ENCODE measurements around the gene JARID2.

- no peak for TF ChIP-seq CTCF (IDR thresholded peaks at IDR 0.05; ENCODE audit: insufficient read depth, low read depth, low read length)
- TF ChIP-seq EZH2 (IDR thresholded peaks at IDR 0.05; ENCODE audit: insufficient read depth, low read length), result no peak
Observed at GRCh38 chr6:15561447-15562199, 315.8 kb downstream of the JARID2 start.
